ENCODE data around the gene ALAD. TPM values are rescaled to one million over a fixed set of nuclear protein-coding genes. Genes with fewer than 3 reads are reported as not detected.
A peak's percentile ranks its signal among the peaks of the same experiment; 100 is the strongest.

The ALAD gene
- total RNA-seq, 1 experiment from 2014 or later: 18.9 TPM

- Histone ChIP-seq H3K36me3 (ENCODE audit: insufficient read depth, low read length, poor library complexity, severe bottlenecking) (no peaks in the 10 kb centered on the region), H3K4me1 (ENCODE audit: insufficient read depth, low read length, poor library complexity, severe bottlenecking) (peaks cover under 1% of the 10 kb centered on the region), H3K27ac (ENCODE audit: low read depth, low read length, poor library complexity, severe bottlenecking) (no peak overlapping the region), H3K9me3 (ENCODE audit: low read depth, low read length, poor library complexity, severe bottlenecking) (no peaks in the 10 kb centered on the region), H3K4me3 (ENCODE audit: low read depth, low read length, poor library complexity, severe bottlenecking) (peak overlapping the region; percentile 43), H3K27me3 (replicated peaks; ENCODE audit: insufficient read depth, low read depth, low read length, poor library complexity) (peaks cover 42% of the 10 kb centered on the region)
- POLR2A ChIA-PET (ENCODE audit: low non-redundant PET): no interaction called here
- TF ChIP-seq EZH2 (IDR thresholded peaks at IDR 0.05; ENCODE audit: borderline replicate concordance, low read depth, low read length, poor library complexity, severe bottlenecking): no peak
- TF ChIP-seq CTCF (conservative IDR thresholded peaks at IDR 0.05; ENCODE audit: low read depth, low read length): no peak
- DNase-seq (ENCODE audit: low spot score): no peak
- CTCF ChIA-PET: no interaction called here
- intact Hi-C loops (cut with micrococcal nuclease; ENCODE audit: unreplicated experiment): no loop called here
- BruUV-seq (replicated peaks): no TSS peak
Observed at GRCh38 chr9:113349066-113349444, 52.0 kb downstream of the ALAD start.

GRCh38 chr9:113348437-113348836, 52.6 kb downstream of the ALAD start:
- Histone ChIP-seq H3K4me3 (ENCODE audit: low read depth, low read length, poor library complexity, severe bottlenecking) (no peak overlapping the region), H3K36me3 (ENCODE audit: insufficient read depth, low read length, poor library complexity, severe bottlenecking) (no peaks in the 10 kb centered on the region), H3K27me3 (replicated peaks; ENCODE audit: insufficient read depth, low read depth, low read length, poor library complexity) (peaks cover 42% of the 10 kb centered on the region), H3K4me1 (ENCODE audit: insufficient read depth, low read length, poor library complexity, severe bottlenecking) (peaks cover 7% of the 10 kb centered on the region), H3K27ac (ENCODE audit: low read depth, low read length, poor library complexity, severe bottlenecking) (no peak overlapping the region), H3K9me3 (ENCODE audit: low read depth, low read length, poor library complexity, severe bottlenecking) (no peaks in the 10 kb centered on the region)
- no TSS peak for BruUV-seq (replicated peaks)
- DNase-seq (ENCODE audit: low spot score): no peak
- ChIA-PET POLR2A (ENCODE audit: low non-redundant PET) (no interaction called here), CTCF (no interaction called here)
- TF ChIP-seq CTCF (conservative IDR thresholded peaks at IDR 0.05; ENCODE audit: low read depth, low read length) (no peak), EZH2 (IDR thresholded peaks at IDR 0.05; ENCODE audit: borderline replicate concordance, low read depth, low read length, poor library complexity, severe bottlenecking) (no peak)
- intact Hi-C loops (cut with micrococcal nuclease; ENCODE audit: unreplicated experiment): no loop called here

GRCh38 chr9:113345671-113346070, 55.4 kb downstream of the ALAD start:
- Histone ChIP-seq H3K4me3 (ENCODE audit: low read depth, low read length, poor library complexity, severe bottlenecking) (no peak overlapping the region), H3K27ac (ENCODE audit: low read depth, low read length, poor library complexity, severe bottlenecking) (no peak overlapping the region), H3K27me3 (replicated peaks; ENCODE audit: insufficient read depth, low read depth, low read length, poor library complexity) (peaks cover 24% of the 10 kb centered on the region), H3K4me1 (ENCODE audit: insufficient read depth, low read length, poor library complexity, severe bottlenecking) (peaks cover 7% of the 10 kb centered on the region), H3K36me3 (ENCODE audit: insufficient read depth, low read length, poor library complexity, severe bottlenecking) (no peaks in the 10 kb centered on the region), H3K9me3 (ENCODE audit: low read depth, low read length, poor library complexity, severe bottlenecking) (no peaks in the 10 kb centered on the region)
- no peak for DNase-seq (ENCODE audit: low spot score)
- no TSS peak for BruUV-seq (replicated peaks)
- CTCF ChIA-PET: no interaction called here
- intact Hi-C loops (cut with micrococcal nuclease; ENCODE audit: unreplicated experiment): no loop called here
- POLR2A ChIA-PET (ENCODE audit: low non-redundant PET): interaction anchor here (0.6 kb wide), 1 partner anchor 12 kb away, joined by 4 read pairs; no protein-coding TSS in a partner anchor
- TF ChIP-seq EZH2 (IDR thresholded peaks at IDR 0.05; ENCODE audit: borderline replicate concordance, low read depth, low read length, poor library complexity, severe bottlenecking): no peak
- TF ChIP-seq CTCF (conservative IDR thresholded peaks at IDR 0.05; ENCODE audit: low read depth, low read length): no peak
